ENCODE data around the gene SLC12A4.
"Not testable (repeated sequence)": the region's sequence is repeated elsewhere in the genome, so short reads cannot be mapped to it uniquely, and the experiment has no call there.

SLC12A4 gene

DNA sequence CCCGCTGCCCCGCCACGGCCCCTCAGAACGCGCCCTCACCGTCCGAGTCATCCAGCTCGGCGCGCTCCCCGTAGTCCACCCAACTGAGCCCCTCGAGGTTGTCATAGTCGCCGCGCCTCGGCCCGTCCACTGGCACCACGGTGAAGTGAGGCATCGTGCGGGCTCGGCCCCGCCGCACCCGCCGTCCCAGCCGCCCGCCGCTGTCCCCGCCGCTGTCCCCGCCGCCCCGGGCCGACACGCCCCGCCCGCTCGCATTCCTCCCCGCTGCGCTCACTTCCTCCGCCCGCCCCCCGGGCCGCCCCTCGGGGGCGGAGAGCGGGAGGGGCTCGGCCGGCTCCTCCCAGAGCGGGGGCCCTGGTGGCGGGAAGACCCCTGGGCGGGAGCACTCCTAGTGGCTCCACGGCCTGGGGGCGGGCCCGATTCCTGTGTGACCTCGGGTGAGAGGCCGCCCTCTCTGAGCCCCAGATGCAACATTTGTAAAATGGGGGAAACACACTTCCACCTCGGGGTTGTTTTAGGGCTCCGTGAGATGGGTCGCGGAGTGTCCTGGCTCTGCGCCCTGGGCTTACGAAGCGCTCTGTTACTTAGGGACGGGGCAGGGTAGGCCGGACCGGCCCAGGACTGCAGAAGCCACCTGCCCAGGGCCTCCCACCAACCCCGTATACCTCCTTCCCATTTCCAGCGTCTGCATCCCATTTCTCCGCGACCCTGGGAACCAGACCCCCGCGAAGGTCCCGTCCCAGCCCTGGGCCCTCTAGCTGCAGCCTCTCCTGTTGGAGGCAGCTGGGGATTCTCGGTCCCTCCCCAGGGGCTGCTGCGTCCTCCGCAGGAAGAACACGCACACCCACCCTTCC lies at the start of gene SLC12A4:
TSS of gene SLC12A4 (minus strand) at position 238 of the 854 bp plus-strand sequence. CDS start at position 154, 84 bp downstream.
- no peak for DNase-seq

- DNase-seq = no peak
Measured at GRCh38 chr16:68015681-68016080, 47.2 kb upstream of the SLC12A4 start, which contains the start of gene DPEP2NB. TSS of gene DPEP2NB (minus strand) at chr16:68015911. CDS start at chr16:68015770, 141 bp downstream.

DNA sequence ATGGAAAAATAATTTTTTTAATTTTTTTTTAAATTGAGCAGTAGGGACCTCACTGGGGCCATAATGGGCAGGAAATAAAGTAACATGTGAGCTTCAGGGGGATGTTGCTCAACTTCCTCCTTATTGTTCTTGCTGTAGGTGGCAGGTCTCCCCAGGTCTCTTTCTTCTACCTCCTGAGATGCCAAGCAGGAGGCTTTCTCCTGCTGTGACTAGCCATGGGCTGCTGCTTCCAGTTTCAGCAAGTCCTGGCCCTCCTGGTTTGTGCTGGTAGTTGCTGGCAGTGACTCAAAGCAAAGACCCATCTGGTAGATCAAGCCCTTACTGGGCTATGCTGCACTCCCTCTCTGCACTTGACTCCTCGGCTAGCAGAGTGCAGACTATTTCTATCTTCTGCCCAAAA lies 45.0 kb upstream of the SLC12A4 start:
- no peak for DNase-seq

GRCh38 chr16:68009872-68010271 lies 41.4 kb upstream of the SLC12A4 start:
- DNase-seq = not testable (repeated sequence)

DNA sequence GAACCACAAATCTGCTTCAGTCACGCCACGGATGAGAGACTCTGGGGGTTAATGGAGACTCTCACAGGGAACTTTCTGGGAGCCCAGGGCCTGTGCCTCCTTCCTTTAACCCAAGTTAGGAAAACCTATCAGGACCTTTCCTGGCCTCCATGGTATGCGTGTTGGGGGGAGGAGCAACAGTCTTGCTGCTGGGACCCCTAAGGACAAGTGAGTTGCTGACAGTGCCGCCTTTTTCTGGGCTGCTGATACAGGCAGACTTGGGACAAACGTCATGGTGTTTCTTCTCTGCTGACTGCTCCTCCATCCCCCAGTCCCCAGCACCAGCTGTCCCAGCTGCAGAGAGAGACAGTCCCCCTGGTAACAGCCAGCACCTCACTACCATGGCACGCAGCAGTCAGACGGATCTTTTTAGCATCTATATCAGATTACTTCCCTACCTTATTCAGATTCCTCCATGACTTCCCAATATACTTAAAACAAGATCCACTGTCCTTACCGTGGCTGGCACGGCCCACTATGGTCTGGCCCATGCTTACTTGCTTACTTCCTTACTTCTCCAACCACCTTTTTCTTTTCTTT lies 40.8 kb upstream of the SLC12A4 start:
- DNase-seq = no peak

GRCh38 chr16:68005786-68006286 lies 37.4 kb upstream of the SLC12A4 start:
- no peak for DNase-seq

DNA sequence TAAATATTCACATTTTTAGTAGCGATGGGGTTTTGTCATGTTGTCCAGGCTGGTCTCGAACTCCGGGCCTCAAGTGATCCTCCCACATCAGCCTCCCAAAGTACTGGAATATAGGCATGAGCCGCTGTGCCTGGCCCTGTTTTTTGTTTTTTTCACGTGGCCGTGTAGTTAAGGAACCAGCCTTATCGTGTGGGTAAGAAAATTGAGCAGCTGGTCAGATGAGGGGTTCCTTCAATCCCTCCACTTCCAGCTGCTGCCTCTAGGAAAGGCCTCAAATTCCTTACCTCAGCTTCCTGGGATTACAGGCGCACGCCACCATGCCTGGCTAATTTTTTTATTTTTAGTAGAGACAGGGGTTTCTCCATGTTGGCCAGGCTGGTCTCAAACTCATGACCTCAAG lies 36.8 kb upstream of the SLC12A4 start:
- no peak for DNase-seq

GRCh38 chr16:68003031-68003430 lies 34.6 kb upstream of the SLC12A4 start:
- no peak for DNase-seq

DNA sequence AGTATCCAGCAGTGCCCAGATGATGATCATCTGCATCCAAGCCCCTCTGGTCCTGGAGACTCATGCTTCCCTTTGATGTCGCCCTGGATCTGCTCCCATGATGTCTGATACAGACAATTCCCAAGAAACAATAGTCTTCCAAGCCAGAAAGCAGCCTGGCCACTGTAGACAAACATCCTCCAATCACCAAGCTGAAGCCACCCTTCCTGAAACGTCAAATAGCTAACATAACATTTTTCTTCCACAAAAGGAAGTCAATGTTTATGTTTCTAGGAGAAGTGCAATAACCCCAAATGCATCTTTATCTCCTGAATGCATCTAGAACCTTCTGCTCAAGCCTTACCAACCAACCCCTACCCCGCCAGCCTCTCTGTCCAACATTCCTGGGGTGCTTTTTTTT lies 32.0 kb upstream of the SLC12A4 start:
- no peak for DNase-seq

DNA sequence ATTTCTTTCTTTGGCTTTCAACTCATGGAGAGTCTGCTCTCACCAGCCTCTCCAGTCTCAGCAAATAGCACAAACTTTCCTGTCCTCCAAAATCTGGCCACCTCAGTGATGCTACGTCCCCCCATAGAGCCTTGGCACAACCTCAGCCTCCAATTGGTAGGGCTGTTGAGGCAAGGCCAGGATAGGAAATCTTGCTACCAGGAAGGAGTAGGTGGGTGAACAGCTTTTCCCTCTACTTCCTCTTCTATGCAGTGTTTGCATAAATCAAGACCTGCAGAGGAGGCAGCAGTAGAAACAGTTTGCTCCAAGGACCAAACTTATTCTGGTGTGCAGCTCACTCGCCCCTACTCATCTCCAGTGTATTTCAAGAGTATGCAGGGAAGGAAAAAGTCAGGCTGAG lies 31.5 kb upstream of the SLC12A4 start:
- no peak for DNase-seq

DNA sequence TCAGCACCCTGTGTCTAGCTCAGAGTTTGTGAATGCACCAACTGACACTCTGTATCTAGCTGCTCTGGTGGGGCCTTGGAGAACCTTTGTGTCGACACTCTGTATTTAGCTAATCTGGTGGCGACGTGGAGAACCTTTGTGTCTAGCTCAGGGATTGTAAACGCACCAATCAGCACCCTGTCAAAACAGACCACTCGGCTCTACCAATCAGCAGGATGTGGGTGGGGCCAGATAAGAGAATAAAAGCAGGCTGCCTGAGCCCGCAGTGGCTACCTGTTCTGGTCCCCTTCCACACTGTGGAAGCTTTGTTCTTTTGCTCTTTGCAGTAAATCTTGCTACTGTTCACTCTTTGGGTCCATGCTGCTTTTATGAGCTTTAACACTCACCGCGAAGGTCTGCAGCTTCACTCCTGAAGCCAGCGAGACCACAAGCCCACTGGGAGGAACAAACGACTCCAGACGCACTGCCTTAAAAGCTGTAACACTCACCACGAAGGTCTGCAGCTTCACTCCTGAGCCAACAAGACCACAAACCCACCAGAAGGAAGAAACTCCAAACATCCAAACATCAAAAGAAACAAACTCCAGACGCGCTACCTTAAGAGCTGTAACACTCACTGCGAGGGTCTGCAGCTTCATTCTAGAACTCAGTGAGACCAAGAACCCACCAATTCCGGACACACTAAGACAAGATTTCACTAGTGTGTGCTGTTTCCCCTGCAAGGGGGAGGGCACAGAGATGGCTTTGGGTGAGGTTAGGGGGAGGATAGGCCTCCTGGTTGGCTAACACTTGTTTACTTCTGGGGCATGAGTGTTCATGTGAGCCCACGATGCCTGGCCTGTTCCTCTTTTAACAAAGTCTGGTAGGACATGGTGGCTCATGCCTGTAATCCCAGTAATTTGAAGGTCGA lies 30.6 kb upstream of the SLC12A4 start, which contains the start of gene DPEP2:
TSS of gene DPEP2 (minus strand) at position 706 of the 910 bp plus-strand sequence. CDS start 6,272 bp downstream, outside the sequence.
- DNase-seq = not testable (repeated sequence)

- DNase-seq = not testable (repeated sequence)
Measured at GRCh38 chr16:67998231-67998778, 29.9 kb upstream of the SLC12A4 start.

GRCh38 chr16:67996666-67997065 lies 28.2 kb upstream of the SLC12A4 start:
- DNase-seq = no peak

DNA sequence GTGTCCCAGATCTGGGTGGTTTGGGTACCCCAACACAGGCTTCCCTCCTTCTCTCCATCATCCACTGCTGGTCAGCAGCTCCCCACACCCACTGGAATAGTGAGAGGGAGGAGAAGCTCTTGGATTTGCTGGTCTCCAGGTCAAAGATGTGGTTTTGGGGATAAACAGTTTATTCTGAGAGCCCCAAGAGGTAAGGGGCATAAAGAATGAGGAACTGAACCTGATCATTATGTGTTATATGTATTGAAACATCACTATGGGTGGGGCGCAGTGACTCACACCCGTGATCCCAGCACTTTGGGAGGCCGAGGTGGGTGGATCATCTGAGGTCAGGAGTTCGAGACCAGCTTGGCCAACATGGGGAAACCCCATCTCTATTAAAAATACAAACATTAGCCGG lies 27.0 kb upstream of the SLC12A4 start:
- no peak for DNase-seq

GRCh38 chr16:67994040-67994408 lies 25.6 kb upstream of the SLC12A4 start:
- DNase-seq = not testable (repeated sequence)

- DNase-seq = peak; percentile 9
Measured at GRCh38 chr16:67993207-67994039, 25.0 kb upstream of the SLC12A4 start.

DNA sequence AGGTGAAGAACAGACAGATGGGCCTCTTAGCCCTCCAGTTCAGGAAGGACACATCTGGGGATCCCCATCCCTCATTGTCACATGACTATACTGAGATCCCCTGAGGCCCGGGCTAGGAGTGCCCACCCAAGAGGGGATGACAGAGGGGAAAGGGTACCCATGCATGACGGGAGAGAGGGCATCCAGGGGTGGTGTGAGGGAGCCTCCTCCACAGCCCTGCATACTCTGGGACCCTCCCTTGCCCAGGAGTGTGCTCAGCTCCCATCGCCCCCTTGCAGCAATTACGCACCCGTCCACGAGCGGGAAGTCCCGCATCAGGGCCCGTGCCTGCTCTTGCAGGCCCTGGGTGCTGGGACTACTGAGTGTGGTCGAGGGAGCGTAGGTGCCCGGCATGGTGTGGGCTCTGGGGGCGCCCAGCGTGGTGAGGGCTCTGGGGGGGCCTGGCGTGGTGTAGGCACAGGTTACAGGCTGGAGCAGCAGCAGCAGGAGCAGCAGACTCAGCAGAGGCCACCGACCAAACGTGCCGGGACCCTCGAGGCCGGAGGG lies 24.3 kb upstream of the SLC12A4 start:
- DNase-seq = no peak

DNA sequence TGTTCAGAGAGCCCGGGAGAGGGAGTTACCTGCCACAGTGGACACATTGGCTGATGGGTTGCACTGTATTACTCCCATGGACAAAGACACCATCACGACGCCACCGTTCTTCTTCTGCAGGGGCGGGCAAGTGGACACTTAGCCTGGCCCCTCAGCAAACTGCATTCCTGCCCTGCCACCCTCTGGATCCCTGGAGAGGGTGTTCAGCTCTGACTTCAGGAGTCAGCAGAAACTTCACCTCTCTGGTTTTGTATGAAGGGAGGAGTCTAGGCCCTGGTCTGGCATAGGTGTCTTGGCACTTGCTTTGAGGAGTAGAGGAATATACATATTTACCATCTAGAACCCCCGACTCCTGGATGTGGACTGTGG lies 21.6 kb upstream of the SLC12A4 start:
- no peak for DNase-seq

GRCh38 chr16:67989322-67990017 lies 21.0 kb upstream of the SLC12A4 start:
- DNase-seq = no peak

GRCh38 chr16:67988675-67989074 lies 20.2 kb upstream of the SLC12A4 start:
- DNase-seq = no peak

Data from NCI-H1436 treated with DMSO at 0.1 percent for 48 hours (cell line).